ENCODE measurements around the gene CRTC3. TPM values are rescaled to one million over a fixed set of nuclear protein-coding genes. Genes with fewer than 3 reads are reported as not detected.

The CRTC3 gene
- total RNA-seq, 3 donors from 2014 or later (not counting 1 experiment from before 2014, with no cell fraction given) = 68.8 to 101 (median 92.4) TPM

- Mint-ChIP-seq H3K27me3 (ENCODE audit: low read depth in 2 of 2) (no peaks in the 10 kb centered on the region), H3K27ac (peak overlapping the region; percentile 93 to 97), H3K9me3 (no peaks in the 10 kb centered on the region), H3K4me1 (peaks cover 53 to 55% of the 10 kb centered on the region in 2 donors), H3K4me3 (peak overlapping the region; percentile 92), H3K36me3 (no peaks in the 10 kb centered on the region)
- TF ChIP-seq CTCF (IDR thresholded peaks at IDR 0.05) = no peak
- Histone ChIP-seq H3K36me3 (ENCODE audit: control insufficient read depth, insufficient read depth, low read length) (peaks cover 1% of the 10 kb centered on the region), H3K9me3 (ENCODE audit: control insufficient read depth, insufficient read depth, low read length) (no peaks in the 10 kb centered on the region), H3K4me3 (ENCODE audit: low read length) (no peak overlapping the region), H3K27ac (ENCODE audit: low read length) (peak overlapping the region; percentile 88), H3K4me1 (ENCODE audit: control insufficient read depth, insufficient read depth, low read length) (peaks cover 39% of the 10 kb centered on the region), H3K27me3 (ENCODE audit: control insufficient read depth, insufficient read depth, low read length) (no peaks in the 10 kb centered on the region)
- DNase-seq = no peak
- intact Hi-C loops (cut with micrococcal nuclease) = loop anchor here (1.0 kb wide), 1 partner anchor 25 kb away; no protein-coding TSS in a partner anchor
- WGBS (ENCODE audit: insufficient coverage) = 88% methylated on average over 7 of the region's 10 CpGs
- ATAC-seq = no peak
These were observed 63.9 kb downstream of the CRTC3 start for GRCh38 chr15:90593499-90594158.

GRCh38 chr15:90594301-90594738 lies 64.6 kb downstream of the CRTC3 start:
- no peak overlapping the region for H3K4me3 ChIP-seq (ENCODE audit: low read length)
- no peaks in the 10 kb centered on the region for H3K9me3 Mint-ChIP-seq
- 0% methylated on average over 10 of the region's 10 CpGs for WGBS (ENCODE audit: insufficient coverage)

GRCh38 chr15:90595763-90596155 lies 66.0 kb downstream of the CRTC3 start:
- Mint-ChIP-seq H3K4me1 (peaks cover 55 to 57% of the 10 kb centered on the region in 2 donors), H3K36me3 (no peaks in the 10 kb centered on the region), H3K27ac (peak overlapping the region; percentile 93 to 97), H3K4me3 (no peak overlapping the region), H3K27me3 (ENCODE audit: low read depth in 2 of 2) (no peaks in the 10 kb centered on the region), H3K9me3 (no peaks in the 10 kb centered on the region)
- no peak for TF ChIP-seq CTCF (IDR thresholded peaks at IDR 0.05)
- H3K27ac ChIP-seq (ENCODE audit: low read length) = no peak overlapping the region
- ATAC-seq = no peak
- H3K36me3 ChIP-seq (ENCODE audit: control insufficient read depth, insufficient read depth, low read length) = peaks cover 4% of the 10 kb centered on the region
- no peak for DNase-seq
- no peak overlapping the region for H3K4me3 ChIP-seq (ENCODE audit: low read length)
- peaks cover 42% of the 10 kb centered on the region for H3K4me1 ChIP-seq (ENCODE audit: control insufficient read depth, insufficient read depth, low read length)
- intact Hi-C loops (cut with micrococcal nuclease) = loop anchor here (5.0 kb wide), 1 partner anchor 63 kb away; no protein-coding TSS in a partner anchor
- no peaks in the 10 kb centered on the region for H3K9me3 ChIP-seq (ENCODE audit: control insufficient read depth, insufficient read depth, low read length)
- 79% methylated on average over 7 of the region's 7 CpGs for WGBS (ENCODE audit: insufficient coverage)
- H3K27me3 ChIP-seq (ENCODE audit: control insufficient read depth, insufficient read depth, low read length) = no peaks in the 10 kb centered on the region

More at GRCh38 chr15:90594301-90594738, 64.6 kb downstream of the CRTC3 start:
- H3K27ac Mint-ChIP-seq = peak overlapping the region; percentile 93 to 97
- Histone ChIP-seq H3K36me3 (ENCODE audit: control insufficient read depth, insufficient read depth, low read length) (no peaks in the 10 kb centered on the region), H3K4me1 (ENCODE audit: control insufficient read depth, insufficient read depth, low read length) (peaks cover 42% of the 10 kb centered on the region), H3K9me3 (ENCODE audit: control insufficient read depth, insufficient read depth, low read length) (no peaks in the 10 kb centered on the region), H3K27ac (ENCODE audit: low read length) (peak overlapping the region; percentile 88), H3K27me3 (ENCODE audit: control insufficient read depth, insufficient read depth, low read length) (no peaks in the 10 kb centered on the region)
- H3K4me1 Mint-ChIP-seq = peaks cover 55 to 57% of the 10 kb centered on the region in 2 donors
- H3K36me3 Mint-ChIP-seq = no peaks in the 10 kb centered on the region
- H3K4me3 Mint-ChIP-seq = peak overlapping the region; percentile 92
- intact Hi-C loops (cut with micrococcal nuclease) = loop anchor here (1.0 kb wide), 1 partner anchor 26 kb away; no protein-coding TSS in a partner anchor
- no peaks in the 10 kb centered on the region for H3K27me3 Mint-ChIP-seq (ENCODE audit: low read depth in 2 of 2)
- ATAC-seq = peak; percentile 83 to 89 (median 85)
- peak; percentile 62 to 89 for DNase-seq
- no peak for TF ChIP-seq CTCF (IDR thresholded peaks at IDR 0.05)

All from natural killer cell (primary cell).